GM10248 (cell line): ENCODE measurements around the gene PRKRA.

ENCODE experiments used
- CTCF ChIA-PET: fragments of 300-600 bp; sonication (Branson Sonifier 250); formaldehyde crosslinking; extraction: SDS; loops from one replicate; lab custom pipeline; 2021; ENCODE audit warnings: antibody characterized with exemption; lab: Yijun Ruan, JAX
- POLR2A ChIA-PET: fragments of 350-650 bp; sonication (Branson Sonifier 250); formaldehyde crosslinking; extraction: SDS; loops from one replicate; lab custom pipeline; 2020; ENCODE audit warnings: antibody characterized with exemption; lab: Yijun Ruan, JAX
- DNase-seq: peaks from one replicate; pipeline ENCODE4 v3.0.0; 2012; ENCODE audit errors: extremely low spot score
- CTCF ChIP-seq: IDR thresholded peaks from 2 replicates; pipeline ENCODE4 v1.5.1; 2012; ENCODE audit warnings: mild to moderate bottlenecking, low read depth; ENCODE audit errors: extremely low read depth, missing control alignments, control extremely low read depth

The PRKRA gene

GRCh38 chr2:178478439-178479274 is 27.7 kb upstream of the PRKRA start, which contains the start of gene FKBP7:
Gene FKBP7, minus strand, starts transcription at chr2:178478600. Its CDS starts 101 bp downstream, at chr2:178478499.
- CTCF ChIA-PET = interaction anchor here (1.4 kb wide), 2 partner anchors 56 to 66 kb away, joined by 3 read pairs; no protein-coding TSS in a partner anchor
- POLR2A ChIA-PET = no interaction called here
- DNase-seq = peak; percentile 86
- peak; percentile 93 for TF ChIP-seq CTCF

DNA sequence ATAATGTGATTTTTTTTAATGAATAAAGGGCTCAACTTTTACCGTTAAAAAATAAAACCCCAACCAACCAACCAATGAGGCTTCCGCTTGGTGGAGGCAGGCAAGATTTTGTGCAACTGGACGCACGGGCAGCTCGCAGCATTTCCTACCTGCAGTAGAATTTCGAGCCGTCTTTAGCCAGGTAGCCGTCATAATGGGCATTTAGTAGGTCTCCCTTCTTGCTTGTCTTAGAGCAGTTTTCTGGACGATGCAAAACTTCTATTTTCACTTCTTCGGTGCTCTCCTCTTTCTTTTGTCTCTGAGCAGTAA is 27.1 kb upstream of the PRKRA start:
- CTCF ChIA-PET = interaction anchor here (1.6 kb wide), 1 partner anchor 63 kb away, joined by 3 read pairs; no protein-coding TSS in a partner anchor
- DNase-seq = peak; percentile 21
- no peak for TF ChIP-seq CTCF
- POLR2A ChIA-PET = no interaction called here

DNA sequence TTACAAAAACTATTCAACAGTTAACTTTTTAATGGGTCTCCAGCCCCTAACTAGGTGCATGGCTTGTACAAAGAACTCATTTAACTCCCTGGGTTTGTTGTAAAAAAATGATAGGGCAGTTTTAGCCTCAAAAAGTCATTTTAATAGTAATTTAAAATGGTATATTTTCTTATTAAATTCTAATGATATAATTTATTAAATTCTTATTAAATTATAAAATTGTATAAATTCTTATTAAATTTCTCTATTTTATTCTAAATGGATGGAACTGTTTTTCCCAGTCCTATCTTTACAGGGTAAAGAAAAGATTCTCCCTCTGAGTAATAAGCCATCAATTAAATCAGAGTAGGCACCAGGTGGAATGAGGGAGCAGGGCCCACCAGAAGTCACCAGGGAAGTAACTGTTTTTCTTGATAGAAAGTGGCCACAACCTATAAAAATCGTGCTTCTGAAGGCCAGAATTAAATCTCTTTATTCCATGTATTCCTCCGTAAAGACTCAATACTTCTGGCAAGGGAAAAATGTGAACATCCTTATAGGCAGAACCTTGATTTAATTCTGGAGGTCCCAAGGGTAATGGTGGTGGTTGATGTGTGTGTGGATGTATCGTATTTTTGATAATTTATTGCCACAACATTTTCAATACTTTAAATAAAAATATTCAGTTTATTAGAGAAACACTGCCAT is 26.6 kb upstream of the PRKRA start:
- no peak for DNase-seq
- TF ChIP-seq CTCF = no peak
- ChIA-PET CTCF (interaction anchor here (1.6 kb wide), 1 partner anchor 63 kb away, joined by 3 read pairs; no protein-coding TSS in a partner anchor), POLR2A (no interaction called here)

GRCh38 chr2:178476477-178476876 is 25.5 kb upstream of the PRKRA start:
- POLR2A ChIA-PET = no interaction called here
- no peak for TF ChIP-seq CTCF
- CTCF ChIA-PET = interaction anchor here (1.6 kb wide), 1 partner anchor 62 kb away, joined by 3 read pairs; no protein-coding TSS in a partner anchor

DNA sequence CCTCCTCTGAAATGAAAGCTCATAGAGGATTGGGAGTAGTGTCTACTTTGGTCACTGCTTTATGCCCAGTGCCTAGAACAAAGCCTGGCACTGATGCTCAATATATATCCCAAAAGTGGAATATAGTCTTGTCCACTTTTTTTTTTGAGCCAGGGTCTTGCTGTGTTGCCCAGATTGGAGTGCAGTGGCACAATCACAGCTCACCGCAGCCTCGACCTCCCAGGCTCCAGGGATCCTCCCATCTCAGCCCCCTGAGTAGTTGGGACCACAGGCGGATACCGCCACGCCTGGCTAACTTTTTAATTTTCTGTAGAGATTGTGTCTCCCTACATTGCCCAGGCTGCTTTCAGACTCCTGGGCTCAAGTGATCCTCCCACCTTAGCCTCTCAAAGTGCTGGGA is 23.6 kb upstream of the PRKRA start:
- no peak for DNase-seq
- no peak for TF ChIP-seq CTCF
- ChIA-PET CTCF (no interaction called here), POLR2A (no interaction called here)

More at GRCh38 chr2:178476477-178476876, 25.5 kb upstream of the PRKRA start:
- DNase-seq = no peak

DNA sequence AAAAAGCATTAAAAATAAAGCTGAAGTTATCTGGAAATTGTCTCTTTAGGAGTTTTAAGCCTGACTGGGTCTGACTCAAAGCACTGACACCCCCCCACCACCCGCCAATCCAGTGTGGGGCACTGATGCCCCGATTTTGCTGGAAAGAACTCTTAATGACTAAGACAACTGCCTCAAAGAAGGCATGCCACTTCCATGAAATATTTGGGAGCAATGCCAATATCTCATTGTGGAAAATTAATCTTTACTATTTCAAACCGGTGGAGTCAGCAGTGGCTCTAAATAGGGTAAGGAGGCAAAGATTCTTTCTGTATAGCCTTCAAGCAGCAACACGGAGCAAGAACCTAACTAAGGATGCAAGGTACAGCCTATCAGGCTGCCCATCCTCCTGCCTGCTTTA is 23.0 kb upstream of the PRKRA start:
- CTCF ChIA-PET = interaction anchor here (1.1 kb wide), 1 partner anchor 49 kb away, joined by 3 read pairs; no protein-coding TSS in a partner anchor
- no peak for TF ChIP-seq CTCF
- no peak for DNase-seq
- POLR2A ChIA-PET = no interaction called here
